Activated naive CD8-positive, alpha-beta T cell treated with anti-CD3 and anti-CD28 coated beads, Interleukin-2, amount 10 ng/mL, durations not matched to agents 7 days and 5 days (primary cell): ENCODE measurements around the gene AFAP1L1. TPM values are rescaled to one million over a fixed set of nuclear protein-coding genes. Genes with fewer than 3 reads are reported as not detected.

ENCODE experiments used
- ATAC-seq: fragments of 150-1000 bp; cut with Tn5 transposase; one replicate; pipeline ENCODE4 v1.10.0; 2021; ENCODE audit warnings: low read depth, moderate library complexity
- POLR2A ChIA-PET: fragments of 350-600 bp; sonication (Branson Sonifier 250); formaldehyde crosslinking; loops from one replicate; lab custom pipeline; 2021; ENCODE audit warnings: antibody characterized with exemption; lab: Charles Lee
- DNase-seq: peaks from one replicate; pipeline ENCODE4 v3.0.0; 2021
- H3K27ac Mint-ChIP-seq: one replicate; pipeline ENCODE4 v1.8.0; 2022; ENCODE audit warnings: mild to moderate bottlenecking, mixed read lengths
- H3K27me3 Mint-ChIP-seq: one replicate; pipeline ENCODE4 v1.8.0; 2022; ENCODE audit warnings: mild to moderate bottlenecking, moderate library complexity, mixed read lengths
- H3K36me3 Mint-ChIP-seq: one replicate; pipeline ENCODE4 v1.8.0; 2021; ENCODE audit warnings: mild to moderate bottlenecking, mixed read lengths
- H3K4me1 Mint-ChIP-seq: one replicate; pipeline ENCODE4 v1.8.0; 2021; ENCODE audit warnings: mixed read lengths
- H3K4me3 Mint-ChIP-seq: one replicate; pipeline ENCODE4 v1.8.0; 2022; ENCODE audit warnings: mild to moderate bottlenecking, moderate library complexity, mixed read lengths
- H3K9me3 Mint-ChIP-seq: one replicate; pipeline ENCODE4 v1.8.0; 2021; ENCODE audit warnings: mixed read lengths
- total RNA-seq, 2 experiments: library from RNA; stranded (reverse); gene quantifications; one replicate each; pipeline ENCODE4 v1.2.3, GENCODE V29; 2021

The AFAP1L1 gene
- total RNA-seq, 2 experiments from 2014 or later, result 0.09 to 0.17 TPM

DNA sequence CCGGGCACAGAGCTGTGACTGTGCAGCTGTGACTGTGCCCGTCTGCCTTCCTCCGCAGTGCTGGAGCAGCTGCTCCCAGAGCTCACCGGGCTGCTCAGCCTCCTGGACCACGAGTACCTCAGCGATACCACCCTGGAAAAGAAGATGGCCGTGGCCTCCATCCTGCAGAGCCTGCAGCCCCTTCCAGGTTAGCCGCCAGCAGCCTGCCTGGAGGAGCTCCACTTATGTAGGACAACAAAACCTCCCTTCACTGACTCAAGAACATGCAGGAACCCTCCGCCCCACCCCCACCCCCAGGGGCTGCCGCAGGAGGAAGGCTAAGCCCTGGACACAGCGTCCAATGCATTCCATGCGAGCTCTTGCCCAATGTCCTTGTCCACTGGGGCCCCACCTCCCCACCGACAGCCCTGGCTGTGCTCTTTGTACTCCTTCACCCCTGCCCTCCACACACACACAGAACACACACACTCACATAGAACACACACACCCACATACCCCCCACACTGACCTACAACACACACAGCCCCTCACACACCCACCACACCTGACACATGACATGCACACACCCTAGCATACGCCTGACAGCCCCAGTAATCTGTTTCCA is 27.9 kb downstream of the AFAP1L1 start:
- no peak for ATAC-seq
- no peaks in the 10 kb centered on the region for H3K9me3 Mint-ChIP-seq
- no peak overlapping the region for H3K4me3 Mint-ChIP-seq
- POLR2A ChIA-PET, result interaction anchor here (0.6 kb wide), 1 partner anchor 42 kb away, joined by 3 read pairs; no protein-coding TSS in a partner anchor
- peaks cover 4% of the 10 kb centered on the region for H3K4me1 Mint-ChIP-seq
- no peaks in the 10 kb centered on the region for H3K36me3 Mint-ChIP-seq
- no peak overlapping the region for H3K27ac Mint-ChIP-seq
- no peak for DNase-seq
- peaks cover 6% of the 10 kb centered on the region for H3K27me3 Mint-ChIP-seq

DNA sequence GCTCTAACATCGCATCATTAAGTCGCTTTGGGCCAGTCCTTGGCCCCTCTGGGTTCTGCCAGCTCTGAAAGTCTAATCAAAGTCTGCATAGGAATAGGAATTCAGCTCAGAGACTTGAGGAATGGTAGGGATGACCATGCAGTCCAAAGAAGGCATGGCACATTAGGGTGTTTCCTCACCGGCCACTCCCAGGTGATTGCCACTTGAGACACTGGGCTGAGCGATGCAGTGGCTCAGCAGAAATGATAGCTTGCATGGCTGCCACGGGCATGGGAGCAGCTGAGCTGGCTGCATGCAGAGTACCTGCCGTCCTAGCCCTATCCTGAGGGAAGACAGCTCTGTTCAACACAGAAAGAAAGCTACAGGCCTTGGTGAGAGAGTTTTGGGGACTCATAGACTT is 28.8 kb downstream of the AFAP1L1 start:
- DNase-seq (no peak), ATAC-seq (no peak)
- POLR2A ChIA-PET, result no interaction called here
- H3K27me3 Mint-ChIP-seq, result peaks cover under 1% of the 10 kb centered on the region
- H3K9me3 Mint-ChIP-seq, result no peaks in the 10 kb centered on the region
- H3K4me3 Mint-ChIP-seq, result no peak overlapping the region
- H3K36me3 Mint-ChIP-seq, result no peaks in the 10 kb centered on the region
- no peak overlapping the region for H3K27ac Mint-ChIP-seq
- no peaks in the 10 kb centered on the region for H3K4me1 Mint-ChIP-seq

DNA sequence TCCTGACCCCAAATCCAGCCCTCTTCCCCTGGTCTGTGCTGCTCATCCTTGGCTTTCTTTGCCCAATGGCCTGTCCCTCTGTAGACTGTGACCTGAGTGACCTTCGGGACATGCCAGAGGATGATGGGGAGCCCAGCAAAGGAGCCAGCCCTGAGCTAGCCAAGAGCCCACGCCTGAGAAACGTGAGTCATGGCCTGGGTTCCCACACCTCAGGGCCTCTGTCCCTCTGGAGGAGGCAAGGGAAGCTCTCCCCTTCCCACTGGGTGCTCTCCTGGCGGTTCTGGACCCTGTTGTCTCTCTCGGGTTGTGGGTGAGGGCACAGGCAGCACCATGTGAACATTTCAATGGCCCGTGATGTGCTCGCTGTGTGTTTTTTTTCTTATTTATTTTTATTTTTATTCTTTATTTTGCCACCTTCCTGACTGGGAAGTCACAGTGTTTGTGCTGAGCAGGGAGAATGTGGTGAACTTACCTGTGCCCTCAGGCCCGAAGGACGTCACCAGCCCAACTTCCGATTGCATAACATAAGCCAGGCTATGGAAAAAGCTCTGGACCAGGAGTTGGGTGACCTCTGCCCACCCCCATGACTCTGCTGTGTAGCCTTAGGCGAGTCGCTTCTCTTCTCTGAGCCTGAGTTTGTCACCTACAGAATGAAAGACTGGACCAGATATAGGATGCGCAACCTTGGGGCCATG is 29.5 kb downstream of the AFAP1L1 start:
- Mint-ChIP-seq H3K27ac (no peak overlapping the region), H3K4me3 (no peak overlapping the region), H3K36me3 (no peaks in the 10 kb centered on the region), H3K27me3 (no peaks in the 10 kb centered on the region), H3K9me3 (no peaks in the 10 kb centered on the region), H3K4me1 (no peaks in the 10 kb centered on the region)
- DNase-seq, result no peak
- ATAC-seq, result no peak
- POLR2A ChIA-PET, result no interaction called here

DNA sequence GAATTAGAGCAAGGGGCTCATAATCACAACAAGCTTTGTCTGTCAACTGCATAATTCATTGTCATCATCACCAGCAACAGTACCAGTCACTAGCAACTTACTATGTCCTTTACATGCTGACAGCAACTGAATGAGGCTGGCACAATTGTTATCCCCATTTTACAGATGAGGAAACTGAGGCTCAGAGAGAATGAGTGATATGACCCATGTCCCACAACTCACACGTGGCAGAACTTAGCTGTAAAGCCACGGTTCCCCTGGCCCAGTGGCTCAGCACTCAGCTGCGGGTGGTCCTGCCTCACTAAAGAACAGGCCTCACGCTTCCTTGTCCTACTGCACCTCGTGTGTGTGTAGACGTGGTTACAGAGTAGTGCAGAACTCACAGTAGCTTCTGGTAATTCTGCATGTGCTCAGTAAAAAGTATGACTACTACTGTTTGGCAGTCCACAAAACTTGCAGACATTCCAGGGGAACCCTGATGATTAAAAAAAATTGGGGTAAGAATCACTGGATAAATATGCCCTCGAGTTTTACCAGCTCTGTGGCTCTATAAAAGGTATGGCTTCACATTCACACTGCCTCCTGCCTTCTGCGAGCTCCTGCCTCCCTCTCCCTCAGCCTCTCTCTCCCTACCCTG is 30.2 kb downstream of the AFAP1L1 start:
- no peak for ATAC-seq
- POLR2A ChIA-PET, result no interaction called here
- Mint-ChIP-seq H3K4me1 (no peaks in the 10 kb centered on the region), H3K36me3 (no peaks in the 10 kb centered on the region), H3K27me3 (no peaks in the 10 kb centered on the region), H3K27ac (no peak overlapping the region), H3K4me3 (no peak overlapping the region), H3K9me3 (no peaks in the 10 kb centered on the region)
- no peak for DNase-seq

DNA sequence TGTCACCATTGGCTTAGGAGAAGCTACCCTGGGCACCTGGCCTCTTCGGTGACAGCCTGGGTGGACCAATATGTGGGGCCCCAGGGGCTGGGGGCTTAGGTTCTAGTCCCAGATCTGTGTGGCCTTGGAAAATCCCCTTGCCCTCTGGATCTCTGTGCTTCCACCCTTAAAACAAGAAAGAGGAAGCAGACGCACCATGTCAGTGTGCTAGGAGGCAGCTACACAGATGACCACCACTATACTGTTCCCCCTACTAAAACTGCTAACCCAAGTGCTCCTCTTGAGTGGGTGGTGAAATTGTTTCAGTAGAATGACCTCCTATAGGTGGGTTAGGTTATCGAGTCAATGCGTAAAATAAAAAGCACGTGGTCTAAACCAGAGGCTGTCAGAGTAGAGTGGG is 31.0 kb downstream of the AFAP1L1 start:
- no peaks in the 10 kb centered on the region for H3K9me3 Mint-ChIP-seq
- H3K27ac Mint-ChIP-seq, result no peak overlapping the region
- ATAC-seq (no peak), DNase-seq (no peak)
- no peaks in the 10 kb centered on the region for H3K27me3 Mint-ChIP-seq
- no peaks in the 10 kb centered on the region for H3K4me1 Mint-ChIP-seq
- no peak overlapping the region for H3K4me3 Mint-ChIP-seq
- POLR2A ChIA-PET, result no interaction called here
- H3K36me3 Mint-ChIP-seq, result no peaks in the 10 kb centered on the region

DNA sequence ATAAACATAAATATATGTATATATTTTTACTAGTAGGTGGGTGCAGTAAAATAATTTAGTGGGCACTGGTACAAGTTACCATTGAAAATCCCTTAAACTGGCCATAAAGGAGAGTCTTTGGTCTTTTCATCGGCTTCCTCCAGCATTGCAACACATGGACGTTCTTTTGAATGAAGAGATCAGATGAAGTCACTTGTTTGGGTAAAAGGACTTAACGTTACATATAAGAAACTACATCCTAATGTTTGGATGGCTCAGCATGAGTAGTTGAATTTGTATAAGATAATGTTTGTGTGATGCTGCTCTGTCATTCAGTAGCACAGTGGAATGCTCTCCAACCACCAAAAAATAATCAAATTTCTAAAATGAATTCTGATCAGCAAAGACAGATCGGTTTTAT is 31.6 kb downstream of the AFAP1L1 start:
- no peak overlapping the region for H3K27ac Mint-ChIP-seq
- DNase-seq, result no peak
- H3K4me3 Mint-ChIP-seq, result no peak overlapping the region
- no peaks in the 10 kb centered on the region for H3K36me3 Mint-ChIP-seq
- no peak for ATAC-seq
- POLR2A ChIA-PET, result no interaction called here
- no peaks in the 10 kb centered on the region for H3K27me3 Mint-ChIP-seq
- H3K9me3 Mint-ChIP-seq, result no peaks in the 10 kb centered on the region
- no peaks in the 10 kb centered on the region for H3K4me1 Mint-ChIP-seq

DNA sequence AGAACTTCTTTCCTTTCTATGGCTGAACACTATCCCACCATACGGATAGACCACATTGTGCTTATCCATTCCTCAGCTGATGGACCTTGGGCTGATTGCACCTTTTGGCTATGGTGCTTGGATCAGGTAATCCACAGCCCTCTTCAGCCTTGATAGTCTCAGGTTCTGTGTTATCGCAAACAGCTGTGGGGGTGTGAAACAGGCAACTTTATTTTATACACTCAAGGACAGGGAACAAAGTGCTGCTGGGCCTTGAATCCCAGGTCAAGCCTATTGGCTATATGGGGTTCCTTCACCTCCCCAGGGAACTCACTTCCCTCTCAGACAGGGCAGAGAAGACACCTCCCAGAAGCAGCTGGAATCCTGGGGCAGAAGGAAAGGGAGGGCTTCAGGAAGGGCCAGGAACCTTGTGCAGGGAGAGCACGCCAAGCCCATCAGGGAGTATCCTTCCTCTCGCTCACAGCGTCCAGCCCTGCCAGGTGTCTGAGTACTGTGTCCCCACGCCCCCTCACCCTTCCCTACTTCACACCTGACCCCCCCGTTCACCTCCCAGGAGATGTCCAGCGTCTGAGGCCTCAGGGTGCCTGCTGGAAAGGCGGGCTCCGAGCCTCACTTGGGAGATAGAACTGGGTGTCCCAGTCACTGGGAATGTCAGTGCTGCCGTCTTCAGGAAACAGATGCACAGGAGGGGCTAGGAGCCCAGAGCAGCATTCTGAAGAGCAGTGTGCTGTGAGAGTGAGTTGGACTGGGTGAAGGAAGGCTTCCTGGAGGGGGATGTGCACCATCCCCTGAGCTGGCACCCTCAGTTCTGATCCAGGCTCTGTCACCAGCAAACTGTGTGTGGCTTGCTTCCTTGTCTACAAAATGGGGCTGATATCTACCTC is 32.8 kb downstream of the AFAP1L1 start:
- Mint-ChIP-seq H3K4me1 (no peaks in the 10 kb centered on the region), H3K27me3 (no peaks in the 10 kb centered on the region), H3K9me3 (no peaks in the 10 kb centered on the region), H3K4me3 (no peak overlapping the region), H3K27ac (no peak overlapping the region), H3K36me3 (no peaks in the 10 kb centered on the region)
- ATAC-seq (no peak), DNase-seq (no peak)
- POLR2A ChIA-PET, result no interaction called here

DNA sequence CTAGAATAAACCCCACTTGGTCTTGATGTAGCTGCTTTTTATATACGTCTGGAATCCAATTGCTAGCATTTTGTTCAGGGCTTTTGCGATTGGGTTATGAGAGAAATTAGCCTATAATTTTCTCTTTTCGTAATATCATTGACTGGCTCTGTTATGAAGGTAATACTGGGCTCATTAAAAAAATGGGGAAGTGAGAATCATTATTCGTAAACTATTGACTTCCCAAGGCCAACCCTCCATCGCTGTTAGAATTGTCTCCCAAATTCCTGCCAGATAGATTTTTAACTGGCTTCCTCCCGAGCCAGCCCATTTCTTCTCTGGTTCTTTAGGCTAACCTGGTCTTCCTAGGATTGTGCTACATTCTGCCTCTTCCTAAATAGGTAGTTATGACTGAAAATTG is 37.7 kb downstream of the AFAP1L1 start:
- POLR2A ChIA-PET, result no interaction called here
- Mint-ChIP-seq H3K27ac (no peak overlapping the region), H3K9me3 (no peaks in the 10 kb centered on the region), H3K27me3 (no peaks in the 10 kb centered on the region), H3K4me3 (no peak overlapping the region), H3K36me3 (no peaks in the 10 kb centered on the region), H3K4me1 (peaks cover 5% of the 10 kb centered on the region)
- no peak for DNase-seq
- no peak for ATAC-seq

DNA sequence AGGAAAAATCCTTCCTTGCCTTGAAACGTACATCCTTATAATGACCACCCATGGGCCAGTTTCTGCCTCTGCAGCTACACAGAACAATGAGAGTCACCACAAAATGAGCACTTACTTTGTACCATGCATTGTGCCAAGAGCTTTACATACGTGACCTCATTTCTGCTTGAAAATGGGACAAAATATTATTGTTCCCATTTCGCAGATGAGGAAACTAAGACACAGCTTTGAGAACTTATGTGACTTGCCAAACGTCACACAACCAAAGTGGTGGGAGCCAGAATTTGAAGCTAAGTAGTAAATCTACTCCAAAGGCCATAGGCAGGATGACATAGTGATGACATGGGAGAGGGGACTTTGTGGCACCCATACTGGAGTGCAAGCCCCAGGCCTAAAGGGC is 38.8 kb downstream of the AFAP1L1 start:
- peaks cover 5% of the 10 kb centered on the region for H3K4me1 Mint-ChIP-seq
- H3K27me3 Mint-ChIP-seq, result no peaks in the 10 kb centered on the region
- H3K4me3 Mint-ChIP-seq, result no peak overlapping the region
- POLR2A ChIA-PET, result no interaction called here
- H3K9me3 Mint-ChIP-seq, result no peaks in the 10 kb centered on the region
- H3K36me3 Mint-ChIP-seq, result no peaks in the 10 kb centered on the region
- DNase-seq (no peak), ATAC-seq (no peak)
- no peak overlapping the region for H3K27ac Mint-ChIP-seq

DNA sequence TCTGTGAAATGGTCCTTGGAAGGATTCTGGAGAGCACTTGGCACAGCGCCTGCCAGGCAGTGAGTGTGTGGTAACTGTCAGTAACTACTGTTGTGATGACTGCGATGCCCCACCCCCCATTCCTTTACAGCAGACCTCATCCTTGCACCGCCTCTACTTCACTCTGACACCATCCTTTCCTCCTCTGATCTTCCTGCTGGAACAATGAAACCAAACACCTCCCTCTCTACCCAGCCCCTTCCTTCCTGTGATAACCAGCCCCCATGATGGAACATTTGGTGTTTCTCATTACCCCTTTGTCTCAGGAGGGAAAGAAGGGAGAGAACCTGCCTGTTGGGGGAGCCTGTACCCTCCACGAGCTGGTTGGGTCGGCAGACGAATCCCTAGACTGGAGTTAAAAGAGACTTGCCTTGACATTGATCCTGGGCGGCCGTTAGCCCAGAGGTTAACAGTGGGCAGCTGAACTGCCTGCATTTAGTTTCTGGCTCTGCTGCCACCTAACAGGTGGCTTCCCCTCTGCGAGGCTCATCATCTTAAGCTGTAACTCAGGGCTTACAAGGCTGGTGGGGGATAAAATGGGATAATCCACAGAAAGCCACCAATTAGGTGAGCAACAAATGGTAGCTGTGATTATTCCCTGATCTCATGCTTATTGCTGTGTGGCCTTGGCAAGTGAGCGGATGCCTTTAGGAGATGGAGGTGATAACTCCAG is 39.4 kb downstream of the AFAP1L1 start:
- ATAC-seq, result no peak
- H3K9me3 Mint-ChIP-seq, result no peaks in the 10 kb centered on the region
- no peak overlapping the region for H3K4me3 Mint-ChIP-seq
- no peaks in the 10 kb centered on the region for H3K27me3 Mint-ChIP-seq
- H3K36me3 Mint-ChIP-seq, result no peaks in the 10 kb centered on the region
- H3K4me1 Mint-ChIP-seq, result peaks cover 5% of the 10 kb centered on the region
- H3K27ac Mint-ChIP-seq, result no peak overlapping the region
- DNase-seq, result no peak
- POLR2A ChIA-PET, result no interaction called here

DNA sequence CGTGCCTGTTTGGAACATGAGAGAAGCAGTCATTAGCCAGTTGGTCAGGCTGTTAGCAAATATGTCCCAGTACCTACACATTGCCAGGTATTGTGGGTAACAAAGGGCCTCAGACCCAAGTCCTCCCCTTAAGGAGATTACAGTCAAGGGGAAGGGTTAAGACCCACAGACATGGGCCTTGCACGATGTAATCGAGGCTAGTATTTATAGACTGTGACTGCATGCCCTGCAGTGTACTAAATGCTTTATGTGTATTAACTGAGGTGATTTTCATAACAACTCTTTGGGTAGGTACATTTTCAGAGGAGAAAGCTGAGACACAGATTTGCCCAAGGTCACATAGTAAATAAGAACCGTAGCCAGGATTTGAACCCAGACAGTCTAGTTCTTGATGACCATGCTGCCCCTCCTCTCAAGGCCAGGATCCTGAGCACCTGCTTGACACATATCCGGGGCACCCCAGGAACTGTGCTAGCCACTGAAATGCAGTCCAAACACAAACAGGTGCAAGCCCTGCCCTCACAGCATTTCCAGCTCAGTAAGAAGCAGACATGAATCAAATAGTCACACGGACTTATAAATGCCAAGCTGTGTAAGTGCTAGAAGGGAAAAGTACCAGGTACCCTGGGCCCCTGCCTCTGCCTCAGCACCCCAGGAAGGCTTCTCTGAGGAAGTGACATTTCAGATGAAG is 41.6 kb downstream of the AFAP1L1 start:
- Mint-ChIP-seq H3K27me3 (no peaks in the 10 kb centered on the region), H3K9me3 (no peaks in the 10 kb centered on the region), H3K27ac (no peak overlapping the region), H3K36me3 (no peaks in the 10 kb centered on the region), H3K4me3 (no peak overlapping the region), H3K4me1 (peaks cover 5% of the 10 kb centered on the region)
- DNase-seq (no peak), ATAC-seq (no peak)
- POLR2A ChIA-PET, result interaction anchor here (0.7 kb wide), 1 partner anchor 29 kb away, joined by 3 read pairs; no protein-coding TSS in a partner anchor

DNA sequence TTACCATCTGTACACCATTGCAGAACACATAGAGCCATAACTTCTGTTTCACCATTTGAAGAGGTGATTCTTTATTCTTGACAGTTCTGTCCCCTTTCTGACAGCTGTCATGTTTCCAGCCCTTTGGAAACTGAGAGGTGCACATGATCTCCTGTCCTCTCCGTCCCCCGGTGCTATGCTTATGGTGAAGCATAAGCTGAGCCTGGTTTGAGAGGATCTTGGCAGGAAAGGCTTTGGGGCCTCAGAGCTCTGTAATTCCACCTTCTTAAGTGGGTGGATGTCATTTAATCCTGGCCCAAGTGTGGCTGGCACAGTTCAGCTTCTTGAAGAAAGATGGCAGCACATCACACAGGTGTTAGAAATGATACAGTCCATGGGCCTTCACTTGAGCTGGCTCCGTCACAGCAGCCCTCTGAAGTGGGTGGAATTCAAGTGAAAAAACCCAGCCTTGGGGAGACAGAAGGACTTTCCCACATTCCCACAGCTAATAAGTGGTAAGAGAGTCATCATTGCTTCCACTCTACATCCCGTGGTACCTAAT is 43.0 kb downstream of the AFAP1L1 start:
- ATAC-seq, result no peak
- POLR2A ChIA-PET, result interaction anchor here (0.5 to 0.8 kb wide), 2 partner anchors 30 to 261 kb away, joined by 3 read pairs; no protein-coding TSS in a partner anchor
- H3K9me3 Mint-ChIP-seq, result no peaks in the 10 kb centered on the region
- no peak overlapping the region for H3K27ac Mint-ChIP-seq
- no peak overlapping the region for H3K4me3 Mint-ChIP-seq
- no peaks in the 10 kb centered on the region for H3K27me3 Mint-ChIP-seq
- H3K4me1 Mint-ChIP-seq, result peaks cover 5% of the 10 kb centered on the region
- no peaks in the 10 kb centered on the region for H3K36me3 Mint-ChIP-seq
- DNase-seq, result no peak
